NCI-H1092 treated with DMSO at 0.1 percent for 48 hours (cell line): ENCODE measurements around the gene PADI2.

Experiments
- DNase-seq: peaks from one replicate; lab custom pipeline; 2025; lab: John Stamatoyannopoulos, UW

The PADI2 gene

DNA sequence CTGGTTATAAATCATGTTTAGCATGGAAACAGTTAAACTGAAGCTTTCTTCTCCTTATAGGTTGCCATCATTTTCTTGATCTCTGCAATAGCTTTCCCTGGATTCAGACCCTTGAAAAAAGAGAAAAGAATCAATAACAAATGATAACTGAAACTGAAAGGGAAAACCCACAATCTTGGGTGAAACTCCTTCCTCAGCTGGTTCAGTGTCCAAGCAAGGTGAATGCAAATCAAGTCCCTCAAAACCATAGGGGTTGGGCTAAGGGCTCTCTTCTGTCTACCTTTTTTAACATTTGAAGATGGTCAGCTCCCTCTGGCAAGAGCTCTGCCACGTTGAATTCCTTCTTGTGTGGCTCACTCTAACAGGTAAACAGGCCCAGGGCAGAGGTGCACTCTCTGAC, 100.4 kb downstream of the PADI2 start:
- no peak for DNase-seq

DNA sequence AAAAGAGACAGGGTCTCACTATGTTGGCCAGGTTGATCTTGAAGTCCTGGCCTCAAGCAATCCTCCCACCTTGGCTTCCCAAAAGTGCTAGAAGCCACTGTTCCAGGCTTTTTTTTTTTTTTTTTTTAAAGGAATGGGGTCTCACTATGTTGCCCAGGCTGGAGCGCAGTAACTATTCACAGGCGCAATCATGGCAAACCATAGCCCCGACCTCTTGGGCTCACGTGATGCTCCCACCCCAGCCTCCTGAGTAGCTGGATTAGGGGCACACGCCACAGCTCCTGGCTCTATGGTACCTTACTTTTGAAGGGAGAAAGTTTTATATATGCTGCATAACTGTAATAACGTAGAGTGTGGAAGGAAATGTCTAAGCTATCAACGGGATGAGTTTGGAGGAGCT, 101.8 kb downstream of the PADI2 start:
- DNase-seq = no peak
